Spleen (tissue), 11 donors: ENCODE data around the gene XRCC1. TPM values are rescaled to one million over a fixed set of nuclear protein-coding genes. Genes with fewer than 3 reads are reported as not detected.
A peak's percentile ranks its signal among the peaks of the same experiment; 100 is the strongest.

Experiments used
- DNase-seq: peaks from one replicate; pipeline ENCODE4 v3.0.0-alpha.2; 2020
- H3K27ac ChIP-seq, 8 donors: fragments of 200-600 bp; sonication (generic) in 7 of 8; 1 replicate in 4 of 8; 2 replicates in 4 of 8; pipeline versions ENCODE4 v1.5.0 to v1.8.0; 2016 to 2021; ENCODE audit warnings: inconsistent platforms in 4 of 8, mild to moderate bottlenecking in 4 of 8, moderate library complexity in 1 of 8
- H3K27me3 ChIP-seq, 7 donors: fragments of 200-600 bp; sonication (generic) in 6 of 7; replicated peaks in 1 of 7; 1 replicate in 4 of 7; 2 replicates in 3 of 7; pipeline versions ENCODE4 v1.5.0 to v1.8.0; 2016 to 2021; ENCODE audit warnings: inconsistent platforms in 3 of 7, mild to moderate bottlenecking in 1 of 7
- H3K36me3 ChIP-seq, 6 donors: fragments of 200-600 bp; sonication (generic) in 5 of 6; 1 replicate in 4 of 6; 2 replicates in 2 of 6; pipeline versions ENCODE4 v1.5.0 to v1.8.0; 2016 to 2021; ENCODE audit warnings: inconsistent platforms in 2 of 6
- H3K4me1 ChIP-seq, 6 donors: fragments of 200-600 bp; sonication (generic) in 5 of 6; 1 replicate in 3 of 6; 2 replicates in 3 of 6; pipeline versions ENCODE4 v1.5.0 to v1.8.0; 2016 to 2021; ENCODE audit warnings: inconsistent platforms in 3 of 6
- H3K4me3 ChIP-seq, 8 donors: fragments of 200-600 bp; sonication (generic) in 7 of 8; 1 replicate in 4 of 8; 2 replicates in 4 of 8; pipeline versions ENCODE4 v1.5.0 to v1.8.0; 2016 to 2021; ENCODE audit warnings: inconsistent platforms in 4 of 8, mild to moderate bottlenecking in 4 of 8, moderate library complexity in 2 of 8
- H3K9me3 ChIP-seq, 8 donors: fragments of 200-600 bp; sonication (generic) in 7 of 8; 1 replicate in 4 of 8; 2 replicates in 4 of 8; pipeline versions ENCODE4 v1.5.0 to v1.8.0; 2016 to 2021; ENCODE audit warnings: inconsistent platforms in 4 of 8
- POLR2A ChIP-seq, 3 donors: fragments of 450-650 bp; IDR thresholded peaks; one replicate each; pipeline ENCODE4 v1.5.1; 2017; ENCODE audit warnings: antibody characterized with exemption in 3 of 3, mild to moderate bottlenecking in 1 of 3
- POLR2AphosphoS5 ChIP-seq, 3 donors: sonication (generic); formaldehyde crosslinking; IDR thresholded peaks; one replicate each; pipeline ENCODE4 v1.5.1; 2017; ENCODE audit warnings: antibody characterized with exemption in 3 of 3
- WGBS, 5 donors: extraction: QIAGEN DNeasy Blood & Tissue Kit in 3 of 5; methylation state at CpG; one replicate each; pipeline versions ENCODE4 v1.1.5 to v1.1.7; 2013 to 2018; 5-methylcytosine and 5-hydroxymethylcytosine counted together
- intact Hi-C: fragments of 100-400 bp; cut with DNase I; formaldehyde crosslinking; loops from one replicate; pipeline ENCODE4 v1.15.0; 2023; ENCODE audit warnings: low total_unique reads
- polyA plus RNA-seq, 3 donors: library from polyadenylated mRNA; stranded (reverse); fragments of 200-250 nt; gene quantifications; one replicate each; pipeline ENCODE4 v1.2.1, GENCODE V29; 2013
- total RNA-seq, 7 donors: library from RNA; depleted of rRNA in 3 of 7; stranded (reverse); fragments of >200 nt in 3 of 7; fragmentation: NEBNext Ultra II Directional in 4 of 7; extraction: Animal tissue kit (Norgen Biotek cat#: 25700) in 4 of 7; gene quantifications; one replicate each; pipeline versions ENCODE4 v1.1.0 to v1.2.1, GENCODE V29; 2016 to 2021
- TF ChIP-seq, protein P1 (sequence below), 11 experiments: fragments of 200-600 bp in 7 of 11; fragments of 450-650 bp in 4 of 11; sonication (generic) in 4 of 11; IDR thresholded peaks in 8 of 11; conservative IDR thresholded peaks in 3 of 11; 1 replicate in 7 of 11; 2 replicates in 4 of 11; pipeline versions ENCODE4 v1.4.0 to v1.8.0; 2016 to 2021; ENCODE audit warnings: antibody characterized with exemption in 11 of 11, inconsistent platforms in 4 of 11, mild to moderate bottlenecking in 1 of 11
- donor health status: healthy with polysubstance abuse.
- donor health status: DM: no; HTN: no; CAD: no; lungs with moderate emphysema.
- donor health status: DM: no; HTN: no; CAD: no.
- donor health status: Bipolar disorder and iron deficiency.
- donor health status: healthy.
- donor health status: DM: no; HTN: no; CAD: no.
- donor health status: DM: yes; HTN: yes; CAD: no.

Gene XRCC1
- total and polyA plus RNA-seq, 10 donors, result 16.0 to 32.0 (median 25.1) TPM

DNA sequence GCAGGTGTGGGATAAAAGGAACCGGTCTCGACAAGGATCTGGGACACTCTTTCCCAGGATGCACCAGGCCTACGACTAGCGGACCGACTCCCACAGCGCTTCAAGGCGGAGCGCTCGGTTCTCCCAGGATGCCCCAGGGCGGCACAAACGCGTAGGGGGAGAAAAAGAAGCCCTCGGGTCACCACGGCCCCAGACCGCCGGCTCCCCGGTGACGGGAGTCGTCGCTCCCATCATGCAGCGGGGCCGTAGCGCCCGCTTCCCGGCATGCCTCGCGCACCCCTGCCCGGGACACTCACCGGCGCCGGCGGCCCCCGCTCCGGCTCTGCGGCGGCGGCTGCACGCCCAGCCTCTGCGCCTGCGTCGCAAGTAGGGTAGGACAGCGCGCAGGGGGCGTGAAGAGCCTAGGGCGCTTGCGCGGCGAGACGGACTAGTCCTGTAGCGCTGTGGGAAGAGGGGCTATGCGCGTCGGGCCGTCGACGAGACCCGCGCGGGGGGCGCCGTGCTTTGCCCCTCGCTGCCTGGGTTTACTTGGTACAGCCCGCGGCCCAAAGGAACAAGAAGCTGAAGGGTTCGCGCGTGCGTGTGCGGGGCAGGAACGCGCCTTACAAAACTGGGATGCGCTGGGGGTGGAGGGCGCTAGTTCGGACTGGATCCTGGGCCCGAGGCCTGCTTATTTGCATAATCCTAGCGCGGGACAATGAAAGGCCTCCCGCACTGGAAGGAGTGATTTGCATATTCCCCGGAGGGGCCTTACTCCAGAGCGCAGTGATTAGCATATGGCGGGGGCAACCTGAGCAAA, 44.1 kb upstream of the XRCC1 start, which contains the start of gene ZNF428:
Gene ZNF428 (minus strand): TSS at position 368 of the 799 bp plus-strand sequence. CDS start 5,325 bp downstream, outside the sequence.
- DNase-seq, result peak; percentile 96
- intact Hi-C loops, result no loop called here
- 0 to 1% (median 0%) methylated on average over 24 to 81 of the region's 81 CpGs for WGBS, 5 donors
- no peaks in the 10 kb centered on the region for H3K27me3 ChIP-seq
- no peaks in the 10 kb centered on the region for H3K9me3 ChIP-seq
- H3K27ac ChIP-seq, result peak within 1 kb of the TSS; percentile 80 to 96 (median 94)
- H3K4me3 ChIP-seq, result peak within 1 kb of the TSS; percentile 56 to 93 (median 78)
- H3K36me3 ChIP-seq, result peaks cover 0 to 2% (median 0%) of the 10 kb centered on the region in 6 donors
- TF ChIP-seq POLR2A (IDR thresholded peaks at IDR 0.05) (peak; percentile 43 to 74 (median 44)), POLR2AphosphoS5 (IDR thresholded peaks at IDR 0.05) (peak; percentile 92 to 95 (median 93))
- TF ChIP-seq, protein P1, sequence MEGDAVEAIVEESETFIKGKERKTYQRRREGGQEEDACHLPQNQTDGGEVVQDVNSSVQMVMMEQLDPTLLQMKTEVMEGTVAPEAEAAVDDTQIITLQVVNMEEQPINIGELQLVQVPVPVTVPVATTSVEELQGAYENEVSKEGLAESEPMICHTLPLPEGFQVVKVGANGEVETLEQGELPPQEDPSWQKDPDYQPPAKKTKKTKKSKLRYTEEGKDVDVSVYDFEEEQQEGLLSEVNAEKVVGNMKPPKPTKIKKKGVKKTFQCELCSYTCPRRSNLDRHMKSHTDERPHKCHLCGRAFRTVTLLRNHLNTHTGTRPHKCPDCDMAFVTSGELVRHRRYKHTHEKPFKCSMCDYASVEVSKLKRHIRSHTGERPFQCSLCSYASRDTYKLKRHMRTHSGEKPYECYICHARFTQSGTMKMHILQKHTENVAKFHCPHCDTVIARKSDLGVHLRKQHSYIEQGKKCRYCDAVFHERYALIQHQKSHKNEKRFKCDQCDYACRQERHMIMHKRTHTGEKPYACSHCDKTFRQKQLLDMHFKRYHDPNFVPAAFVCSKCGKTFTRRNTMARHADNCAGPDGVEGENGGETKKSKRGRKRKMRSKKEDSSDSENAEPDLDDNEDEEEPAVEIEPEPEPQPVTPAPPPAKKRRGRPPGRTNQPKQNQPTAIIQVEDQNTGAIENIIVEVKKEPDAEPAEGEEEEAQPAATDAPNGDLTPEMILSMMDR (IDR thresholded peaks at IDR 0.05 in 8 of 11, conservative IDR thresholded peaks at IDR 0.05 in 3 of 11), result peak in 2 of 11 experiments; percentile 6 to 9
- H3K4me1 ChIP-seq, result peaks cover 4 to 54% (median 18%) of the 10 kb centered on the region in 6 donors

DNA sequence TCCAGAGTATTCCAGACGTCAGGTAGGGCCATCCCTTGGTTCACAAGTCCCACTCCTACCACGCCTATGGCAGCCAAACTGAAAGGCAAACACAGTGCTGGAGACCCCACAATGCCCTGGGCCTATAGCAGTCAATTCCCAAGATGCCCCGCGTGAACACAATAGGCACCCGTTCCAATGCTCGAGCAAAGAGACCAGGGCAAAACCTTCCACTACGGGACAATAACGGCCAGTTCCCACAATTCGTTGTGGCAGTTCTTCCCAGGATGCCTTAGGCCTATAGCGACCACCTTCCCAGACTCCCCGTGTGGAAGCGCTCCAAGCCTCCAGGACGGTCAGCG, 43.6 kb upstream of the XRCC1 start:
- no peak for DNase-seq
- H3K27ac ChIP-seq, result peak overlapping the region; percentile 80 to 96 (median 94)
- no peak for TF ChIP-seq POLR2AphosphoS5 (IDR thresholded peaks at IDR 0.05)
- TF ChIP-seq, protein P1 (IDR thresholded peaks at IDR 0.05 in 8 of 11, conservative IDR thresholded peaks at IDR 0.05 in 3 of 11), result no peak
- TF ChIP-seq POLR2A (IDR thresholded peaks at IDR 0.05), result no peak

DNA sequence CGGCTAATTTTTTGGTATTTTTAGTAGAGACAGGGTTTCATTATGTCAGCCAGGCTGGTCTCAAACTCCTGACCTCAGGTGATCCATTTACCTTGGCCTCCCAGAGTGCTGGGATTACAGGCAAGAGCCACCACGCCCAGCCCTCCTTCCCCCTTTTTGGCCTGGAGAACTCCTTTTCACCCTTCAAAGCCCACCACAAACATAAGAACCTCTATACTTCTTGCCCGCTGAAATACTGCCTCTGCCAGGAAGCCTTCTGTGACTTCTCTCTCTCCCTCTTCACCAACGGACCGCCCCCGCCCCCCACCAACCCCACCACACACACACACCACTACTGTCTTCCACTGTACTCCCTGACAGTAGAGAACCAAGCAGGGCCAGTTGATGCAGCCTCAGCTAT, 41.6 kb upstream of the XRCC1 start:
- Histone ChIP-seq H3K27ac (peak overlapping the region in 3 of 8 donors; percentile 4 to 33 (median 5)), H3K4me1 (peaks cover 4 to 52% (median 18%) of the 10 kb centered on the region in 6 donors), H3K9me3 (no peaks in the 10 kb centered on the region), H3K27me3 (no peaks in the 10 kb centered on the region), H3K36me3 (peaks cover 0 to 27% (median 19%) of the 10 kb centered on the region in 6 donors), H3K4me3 (no peak overlapping the region)
- intact Hi-C loops, result no loop called here
- TF ChIP-seq, protein P1 (IDR thresholded peaks at IDR 0.05 in 8 of 11, conservative IDR thresholded peaks at IDR 0.05 in 3 of 11), result no peak
- TF ChIP-seq POLR2AphosphoS5 (IDR thresholded peaks at IDR 0.05), result no peak
- no peak for TF ChIP-seq POLR2A (IDR thresholded peaks at IDR 0.05)
- DNase-seq, result no peak
- WGBS, 5 donors, result 85 to 92% (median 89%) methylated on average over 6 of the region's 6 CpGs

More for the DNA sequence above, 43.6 kb upstream of the XRCC1 start:
- Histone ChIP-seq H3K36me3 (peaks cover 0 to 7% (median 2%) of the 10 kb centered on the region in 6 donors), H3K9me3 (no peaks in the 10 kb centered on the region), H3K4me3 (peak overlapping the region; percentile 56 to 93 (median 78)), H3K4me1 (peaks cover 4 to 52% (median 18%) of the 10 kb centered on the region in 6 donors), H3K27me3 (no peaks in the 10 kb centered on the region)
- 0 to 2% (median 0%) methylated on average over 14 of the region's 14 CpGs for WGBS, 5 donors
- intact Hi-C loops, result no loop called here

DNA sequence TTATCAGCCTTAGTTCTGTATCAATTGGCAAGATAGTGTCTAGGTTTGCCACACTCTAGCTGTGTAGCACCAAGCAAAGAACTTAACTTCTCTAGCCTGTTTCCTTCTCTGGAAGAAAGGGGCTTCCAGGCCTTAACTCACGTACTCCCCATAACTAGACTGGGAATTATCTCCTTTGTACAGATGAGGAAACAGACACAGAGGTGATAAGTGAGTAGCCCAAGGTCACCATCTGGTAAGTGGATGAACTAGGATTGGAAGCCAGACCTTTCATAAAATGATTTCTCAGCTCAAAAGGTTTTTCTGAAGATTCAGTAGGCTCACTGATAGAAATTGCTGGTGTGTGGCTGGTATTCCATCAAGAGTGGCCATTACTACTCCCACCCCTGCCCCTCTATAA, 41.0 kb upstream of the XRCC1 start:
- Histone ChIP-seq H3K4me1 (peaks cover 4 to 52% (median 18%) of the 10 kb centered on the region in 6 donors), H3K27me3 (no peaks in the 10 kb centered on the region), H3K27ac (peak overlapping the region in 6 of 8 donors; percentile 4 to 45 (median 32)), H3K36me3 (peaks cover 2 to 33% (median 25%) of the 10 kb centered on the region in 6 donors), H3K9me3 (no peaks in the 10 kb centered on the region), H3K4me3 (no peak overlapping the region)
- DNase-seq, result no peak
- TF ChIP-seq POLR2AphosphoS5 (IDR thresholded peaks at IDR 0.05) (no peak), POLR2A (IDR thresholded peaks at IDR 0.05) (no peak)
- TF ChIP-seq, protein P1 (IDR thresholded peaks at IDR 0.05 in 8 of 11, conservative IDR thresholded peaks at IDR 0.05 in 3 of 11), result no peak
- intact Hi-C loops, result no loop called here
- WGBS, 5 donors, result 60 to 94% (median 75%) methylated on average over 1 of the region's 1 CpG
